Loucy (cell line): ENCODE data around the gene CDX1.
A peak's percentile ranks its signal among the peaks of the same experiment; 100 is the strongest.

Experiments used
- H2AFZ ChIP-seq: fragments of 200-600 bp; sonication (generic); 2 replicates; pipeline ENCODE4 v1.6.0; 2016; ENCODE audit warnings: antibody characterized with exemption, mild to moderate bottlenecking, low read length, moderate library complexity
- H3F3A ChIP-seq: fragments of 200-600 bp; 2 replicates; pipeline ENCODE4 v1.6.0; 2016; ENCODE audit warnings: antibody characterized with exemption, low read depth, mild to moderate bottlenecking
- H3K27me3 ChIP-seq: fragments of 200-600 bp; sonication (generic); 2 replicates; pipeline ENCODE4 v1.6.1; 2014; ENCODE audit warnings: low read length, mild to moderate bottlenecking; ENCODE audit not compliant: insufficient read depth, poor library complexity, severe bottlenecking
- H3K36me3 ChIP-seq: fragments of 200-600 bp; sonication (generic); 2 replicates; pipeline ENCODE4 v1.6.1; 2016; ENCODE audit warnings: low read length; ENCODE audit not compliant: insufficient read depth
- H3K4me1 ChIP-seq: fragments of 200-600 bp; sonication (generic); 2 replicates; pipeline ENCODE4 v1.5.1; 2014; ENCODE audit warnings: low read length, mild to moderate bottlenecking; ENCODE audit not compliant: insufficient read depth, poor library complexity, severe bottlenecking
- H3K4me2 ChIP-seq: fragments of 200-600 bp; sonication (generic); 2 replicates; pipeline ENCODE4 v1.6.0; 2014; ENCODE audit warnings: antibody characterized with exemption, low read length, low read depth, mild to moderate bottlenecking; ENCODE audit not compliant: poor library complexity, severe bottlenecking
- H3K4me3 ChIP-seq: fragments of 200-600 bp; sonication (generic); 2 replicates; pipeline ENCODE4 v1.5.1; 2014; ENCODE audit warnings: low read length, mild to moderate bottlenecking, mixed read lengths; ENCODE audit not compliant: poor library complexity, severe bottlenecking
- H3K79me2 ChIP-seq: fragments of 200-600 bp; sonication (generic); 2 replicates; pipeline ENCODE4 v1.6.1; 2014; ENCODE audit warnings: low read length; ENCODE audit not compliant: insufficient read depth
- H3K9ac ChIP-seq: fragments of 200-600 bp; sonication (generic); 2 replicates; pipeline ENCODE4 v1.6.0; 2014; ENCODE audit warnings: mild to moderate bottlenecking, low read depth, low read length, moderate library complexity; ENCODE audit not compliant: poor library complexity, severe bottlenecking
- H3K9me2 ChIP-seq: fragments of 200-600 bp; sonication (generic); replicated peaks from 2 replicates; pipeline ENCODE4 v1.6.1; 2016; ENCODE audit warnings: low read depth, low read length, mixed read lengths
- H3K9me3 ChIP-seq: fragments of 200-600 bp; sonication (generic); 2 replicates; pipeline ENCODE4 v1.6.1; 2014; ENCODE audit warnings: mild to moderate bottlenecking, antibody characterized with exemption, low read length, low read depth; ENCODE audit not compliant: insufficient read depth
- H4K20me1 ChIP-seq: fragments of 200-600 bp; sonication (generic); 2 replicates; pipeline ENCODE4 v1.6.0; 2014; ENCODE audit warnings: antibody characterized with exemption, low read length, mild to moderate bottlenecking; ENCODE audit not compliant: insufficient read depth, poor library complexity, severe bottlenecking
- EZH2phosphoT487 ChIP-seq: fragments of 200-600 bp; IDR thresholded peaks from 2 replicates; pipeline ENCODE4 v1.6.1; 2018; ENCODE audit warnings: antibody characterized with exemption, mild to moderate bottlenecking, moderate library complexity, borderline replicate concordance
- TF ChIP-seq, protein P1 (sequence below): fragments of 200-600 bp; sonication (generic); conservative IDR thresholded peaks from 2 replicates; pipeline ENCODE4 v1.5.1; 2014; ENCODE audit warnings: mild to moderate bottlenecking, antibody characterized with exemption, low read length

The CDX1 gene

DNA sequence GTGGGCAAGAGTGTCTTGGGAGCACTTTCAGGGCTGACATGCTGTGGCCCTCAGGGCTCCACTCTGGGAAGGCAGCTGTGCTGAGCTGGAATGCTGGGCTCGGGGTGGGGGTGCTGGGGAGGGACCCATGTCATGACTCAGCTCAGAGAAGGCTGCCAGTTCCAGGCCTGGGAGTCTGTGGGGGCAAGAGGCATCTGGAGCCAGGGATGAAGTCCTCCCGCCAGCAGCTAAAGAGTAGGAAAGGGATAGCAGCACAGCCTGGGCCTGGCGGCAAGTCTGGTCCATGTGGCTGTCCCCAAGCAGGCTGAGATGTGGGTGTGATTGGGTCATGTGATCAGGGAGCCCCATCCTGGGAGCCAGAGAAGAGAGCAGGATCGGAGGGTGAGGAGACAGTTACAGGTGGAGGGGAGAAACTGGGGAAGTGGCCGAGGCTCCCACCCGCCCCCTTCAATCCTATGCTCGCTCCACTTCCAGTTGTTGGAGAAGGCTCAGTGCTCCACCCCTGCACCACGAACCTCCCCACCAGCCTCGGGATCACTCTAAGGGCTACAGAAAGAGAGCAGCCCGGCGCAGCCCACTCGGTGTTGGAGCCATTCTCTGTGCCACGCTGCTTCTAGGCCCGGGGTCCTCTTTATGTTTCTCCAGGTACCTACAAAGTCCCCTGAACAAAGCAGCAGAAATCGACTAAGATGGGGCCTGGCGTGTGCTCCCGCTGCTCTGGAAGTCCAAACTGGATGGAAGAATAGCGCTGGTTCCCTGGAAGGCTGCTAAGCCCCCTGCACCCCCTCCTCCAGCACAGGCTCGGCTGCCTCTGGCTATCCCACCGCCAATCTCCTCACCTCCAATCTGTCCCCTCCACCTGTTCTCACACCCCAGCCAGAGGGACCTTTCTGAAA is 23.0 kb upstream of the CDX1 start:
- no peaks in the 10 kb centered on the region for H3K9me3 ChIP-seq
- no peak overlapping the region for H2AFZ ChIP-seq
- no peak overlapping the region for H3K4me2 ChIP-seq
- no peak for TF ChIP-seq EZH2phosphoT487
- TF ChIP-seq, protein P1, sequence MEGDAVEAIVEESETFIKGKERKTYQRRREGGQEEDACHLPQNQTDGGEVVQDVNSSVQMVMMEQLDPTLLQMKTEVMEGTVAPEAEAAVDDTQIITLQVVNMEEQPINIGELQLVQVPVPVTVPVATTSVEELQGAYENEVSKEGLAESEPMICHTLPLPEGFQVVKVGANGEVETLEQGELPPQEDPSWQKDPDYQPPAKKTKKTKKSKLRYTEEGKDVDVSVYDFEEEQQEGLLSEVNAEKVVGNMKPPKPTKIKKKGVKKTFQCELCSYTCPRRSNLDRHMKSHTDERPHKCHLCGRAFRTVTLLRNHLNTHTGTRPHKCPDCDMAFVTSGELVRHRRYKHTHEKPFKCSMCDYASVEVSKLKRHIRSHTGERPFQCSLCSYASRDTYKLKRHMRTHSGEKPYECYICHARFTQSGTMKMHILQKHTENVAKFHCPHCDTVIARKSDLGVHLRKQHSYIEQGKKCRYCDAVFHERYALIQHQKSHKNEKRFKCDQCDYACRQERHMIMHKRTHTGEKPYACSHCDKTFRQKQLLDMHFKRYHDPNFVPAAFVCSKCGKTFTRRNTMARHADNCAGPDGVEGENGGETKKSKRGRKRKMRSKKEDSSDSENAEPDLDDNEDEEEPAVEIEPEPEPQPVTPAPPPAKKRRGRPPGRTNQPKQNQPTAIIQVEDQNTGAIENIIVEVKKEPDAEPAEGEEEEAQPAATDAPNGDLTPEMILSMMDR = no peak
- no peaks in the 10 kb centered on the region for H4K20me1 ChIP-seq
- H3K9ac ChIP-seq = no peak overlapping the region
- H3K27me3 ChIP-seq = no peaks in the 10 kb centered on the region
- H3K36me3 ChIP-seq = no peaks in the 10 kb centered on the region
- no peaks in the 10 kb centered on the region for H3K79me2 ChIP-seq
- no peak overlapping the region for H3K4me3 ChIP-seq
- no peaks in the 10 kb centered on the region for H3K4me1 ChIP-seq
- no peaks in the 10 kb centered on the region for H3F3A ChIP-seq
- no peaks in the 10 kb centered on the region for H3K9me2 ChIP-seq

DNA sequence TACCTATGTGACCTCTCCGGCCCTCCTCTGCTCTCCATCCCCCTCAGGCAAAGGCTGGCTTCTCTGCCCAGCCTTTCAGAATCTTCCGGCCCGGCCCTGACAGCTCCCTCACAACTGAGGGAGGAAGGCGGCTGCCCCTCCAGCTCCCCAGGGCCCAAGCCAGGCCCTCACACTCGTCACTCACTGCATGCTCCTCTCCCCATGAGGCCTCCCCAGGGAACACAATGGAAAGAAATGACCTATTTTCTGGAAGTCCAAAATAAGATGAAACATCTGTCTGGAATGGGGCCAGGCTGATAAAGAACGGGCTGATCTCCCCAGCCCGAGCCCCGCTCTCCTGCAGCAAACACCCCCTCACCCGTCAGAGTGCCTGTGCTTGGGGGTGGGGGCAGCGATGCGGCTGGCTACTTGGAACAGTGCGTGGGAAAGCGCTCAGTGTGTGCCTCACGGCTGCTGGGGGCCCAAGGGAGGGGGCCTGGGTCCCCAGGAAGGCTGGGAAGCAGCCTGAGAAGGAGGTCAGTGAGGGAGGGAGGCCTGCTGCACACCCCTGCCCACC is 22.3 kb upstream of the CDX1 start:
- H3K4me1 ChIP-seq = no peaks in the 10 kb centered on the region
- H3K9me3 ChIP-seq = no peaks in the 10 kb centered on the region
- H3K9ac ChIP-seq = no peak overlapping the region
- H3K36me3 ChIP-seq = no peaks in the 10 kb centered on the region
- H3K79me2 ChIP-seq = no peaks in the 10 kb centered on the region
- TF ChIP-seq EZH2phosphoT487 = no peak
- TF ChIP-seq, protein P1 = no peak
- H2AFZ ChIP-seq = no peak overlapping the region
- H3K4me3 ChIP-seq = no peak overlapping the region
- no peaks in the 10 kb centered on the region for H3F3A ChIP-seq
- no peaks in the 10 kb centered on the region for H3K9me2 ChIP-seq
- H3K4me2 ChIP-seq = no peak overlapping the region
- no peaks in the 10 kb centered on the region for H4K20me1 ChIP-seq
- H3K27me3 ChIP-seq = no peaks in the 10 kb centered on the region

DNA sequence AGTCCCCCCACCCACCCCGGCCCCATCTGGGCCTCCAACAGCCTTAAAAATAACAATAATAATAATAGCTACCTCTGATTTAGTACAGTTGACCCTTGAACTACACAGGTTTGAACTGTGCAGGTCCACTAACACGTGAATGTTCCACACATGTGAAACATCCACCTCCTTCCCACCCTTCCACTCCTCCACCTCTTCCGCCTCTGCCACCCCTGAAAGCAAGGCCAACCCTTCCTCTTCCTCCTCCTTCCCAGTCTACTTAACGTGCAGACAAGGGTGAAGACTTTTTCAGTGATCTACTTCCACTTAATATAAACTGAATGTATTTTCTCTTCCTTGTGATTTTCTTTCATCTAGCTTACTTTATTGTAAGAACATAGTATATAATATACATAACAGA is 21.7 kb upstream of the CDX1 start:
- Histone ChIP-seq H3K9me3 (no peaks in the 10 kb centered on the region), H2AFZ (0 out of 2 replicates have a peak overlapping the region, but pooled peaks have one; percentile 7), H3K9ac (no peak overlapping the region), H3K4me2 (no peak overlapping the region), H4K20me1 (no peaks in the 10 kb centered on the region), H3F3A (no peaks in the 10 kb centered on the region), H3K27me3 (no peaks in the 10 kb centered on the region), H3K9me2 (no peaks in the 10 kb centered on the region), H3K36me3 (no peaks in the 10 kb centered on the region), H3K79me2 (no peaks in the 10 kb centered on the region), H3K4me3 (no peak overlapping the region), H3K4me1 (no peaks in the 10 kb centered on the region)
- TF ChIP-seq, protein P1 = no peak
- TF ChIP-seq EZH2phosphoT487 = no peak
